H1 (cell line): Measurements from ENCODE around the gene ZFYVE27. TPM values are rescaled to one million over a fixed set of nuclear protein-coding genes. Genes with fewer than 3 reads are reported as not detected.

Experiments used
- CTCF ChIA-PET: fragments of 300-600 bp; sonication (Branson Sonifier 250); formaldehyde crosslinking; loops from one replicate; lab custom pipeline; 2021; ENCODE audit not compliant: partially characterized antibody; lab: Charles Lee
- POLR2A ChIA-PET: fragments of 300-600 bp; sonication (Branson Sonifier 250); formaldehyde crosslinking; loops from one replicate; lab custom pipeline; 2021; ENCODE audit warnings: inconsistent platforms; ENCODE audit not compliant: partially characterized antibody; lab: Charles Lee
- DNase-seq, 2 experiments: peaks; one replicate each; pipeline versions ENCODE4 v3.0.0 to v3.0.0-alpha.2; 2010 to 2022; ENCODE audit warnings: low spot score in 2 of 2, low read depth in 1 of 2, mixed read lengths in 1 of 2
- FAIRE-seq: peaks from 2 replicates; lab custom pipeline; 2011; peaks lifted over from hg19 to GRCh38; lab: Jason Lieb, UNC
- H2AFZ ChIP-seq: 2 replicates; pipeline ENCODE4 v1.8.1; 2012; ENCODE audit warnings: low read length, inconsistent platforms
- H2AK5ac ChIP-seq: 2 replicates; pipeline ENCODE4 v1.6.1; 2013; ENCODE audit warnings: low read depth, low read length
- H2BK120ac ChIP-seq: replicated peaks from 2 replicates; pipeline ENCODE3; 2013; ENCODE audit warnings: low read depth, low read length, inconsistent platforms
- H2BK12ac ChIP-seq: 2 replicates; pipeline ENCODE4 v1.6.1; 2013; ENCODE audit warnings: low read depth, low read length
- H2BK15ac ChIP-seq: 2 replicates; pipeline ENCODE4 v1.6.1; 2013; ENCODE audit warnings: low read length
- H2BK20ac ChIP-seq: 2 replicates; pipeline ENCODE4 v1.6.1; 2013; ENCODE audit warnings: low read length
- H2BK5ac ChIP-seq: 2 replicates; pipeline ENCODE4 v1.6.1; 2013; ENCODE audit warnings: low read depth, low read length
- H3K14ac ChIP-seq: 2 replicates; pipeline ENCODE4 v1.6.1; 2013; ENCODE audit warnings: inconsistent platforms; ENCODE audit not compliant: insufficient read length
- H3K18ac ChIP-seq: 2 replicates; pipeline ENCODE4 v1.6.1; 2013; ENCODE audit warnings: low read length; ENCODE audit errors: extremely low read depth
- H3K23ac ChIP-seq: 2 replicates; pipeline ENCODE4 v1.6.1; 2013; ENCODE audit warnings: inconsistent platforms; ENCODE audit not compliant: insufficient read length
- H3K23me2 ChIP-seq: 2 replicates; pipeline ENCODE4 v1.6.1; 2013; ENCODE audit warnings: low read depth, low read length
- H3K27ac ChIP-seq: 2 replicates; pipeline ENCODE4 v1.6.1; 2011; ENCODE audit warnings: low read depth, low read length, inconsistent platforms
- H3K27me3 ChIP-seq, 4 experiments: replicated peaks in 1 of 4; 1 replicate in 1 of 4; 2 replicates in 3 of 4; pipeline versions ENCODE4 v1.6.1 to v1.8.1; 2011 to 2013; ENCODE audit warnings: low read length in 3 of 4, mild to moderate bottlenecking in 3 of 4, inconsistent platforms in 2 of 4, mixed read lengths in 2 of 4, moderate library complexity in 1 of 4; ENCODE audit not compliant: control insufficient read depth in 3 of 4, insufficient read depth in 3 of 4; ENCODE audit errors: extremely low read depth in 1 of 4
- H3K36me3 ChIP-seq, 4 experiments: 2 replicates each; pipeline versions ENCODE4 v1.6.1 to v1.8.1; 2011 to 2013; ENCODE audit warnings: mild to moderate bottlenecking in 4 of 4, low read length in 3 of 4, moderate library complexity in 2 of 4, control low read depth in 1 of 4, inconsistent platforms in 1 of 4; ENCODE audit not compliant: insufficient read depth in 4 of 4, control insufficient read depth in 2 of 4
- H3K4ac ChIP-seq: replicated peaks from 2 replicates; pipeline ENCODE3; 2013; ENCODE audit warnings: low read length, low read depth, mixed read lengths, inconsistent platforms; ENCODE audit not compliant: insufficient read length
- H3K4me1 ChIP-seq, 4 experiments: replicated peaks in 1 of 4; 1 replicate in 1 of 4; 2 replicates in 3 of 4; pipeline versions ENCODE4 v1.6.1 to v1.8.1; 2011 to 2013; ENCODE audit warnings: low read length in 3 of 4, inconsistent platforms in 2 of 4, mixed read lengths in 1 of 4; ENCODE audit not compliant: insufficient read depth in 4 of 4, control insufficient read depth in 3 of 4
- H3K4me2 ChIP-seq, 2 experiments: 2 replicates each; pipeline versions ENCODE4 v1.6.1 to v1.8.1; 2011 to 2013; ENCODE audit warnings: low read depth in 2 of 2, low read length in 2 of 2, control low read depth in 1 of 2, inconsistent platforms in 1 of 2, mild to moderate bottlenecking in 1 of 2; ENCODE audit not compliant: insufficient read depth in 1 of 2
- H3K4me3 ChIP-seq, 4 experiments: fragments of 200-600, 300-600 bp in 1 of 4; sonication (generic), shearing (Covaris generic), sonication (Bioruptor Twin) in 1 of 4; 2 replicates each; pipeline versions ENCODE4 v1.5.1 to v1.8.1; 2011 to 2016; ENCODE audit warnings: low read length in 4 of 4, low read depth in 3 of 4, control low read depth in 2 of 4, inconsistent platforms in 2 of 4, mild to moderate bottlenecking in 2 of 4, mixed read lengths in 1 of 4, moderate library complexity in 1 of 4; ENCODE audit not compliant: insufficient read depth in 2 of 4; ENCODE audit errors: extremely low read depth in 1 of 4
- H3K56ac ChIP-seq: replicated peaks from 2 replicates; pipeline ENCODE3; 2013; ENCODE audit warnings: low read depth, mild to moderate bottlenecking, mixed read lengths, low read length, inconsistent platforms; ENCODE audit not compliant: insufficient read length
- H3K79me1 ChIP-seq: 2 replicates; pipeline ENCODE4 v1.6.1; 2013; ENCODE audit warnings: low read depth, low read length, control low read depth
- H3K79me2 ChIP-seq, 2 experiments: 2 replicates each; pipeline versions ENCODE4 v1.6.1 to v1.8.1; 2012 to 2013; ENCODE audit warnings: low read length in 2 of 2, mild to moderate bottlenecking in 2 of 2, inconsistent platforms in 1 of 2; ENCODE audit not compliant: insufficient read depth in 2 of 2, control insufficient read depth in 1 of 2
- H3K9ac ChIP-seq, 4 experiments: replicated peaks in 1 of 4; 1 replicate in 1 of 4; 2 replicates in 3 of 4; pipeline versions ENCODE4 v1.6.1 to v1.8.1; 2011 to 2013; ENCODE audit warnings: low read depth in 3 of 4, low read length in 3 of 4, control low read depth in 2 of 4, mild to moderate bottlenecking in 2 of 4, moderate library complexity in 2 of 4, inconsistent platforms in 1 of 4; ENCODE audit errors: extremely low read depth in 1 of 4
- H3K9me3 ChIP-seq, 2 experiments: 2 replicates each; pipeline versions ENCODE4 v1.6.1 to v1.8.1; 2012 to 2013; ENCODE audit warnings: mild to moderate bottlenecking in 2 of 2, moderate library complexity in 2 of 2, control low read depth in 1 of 2, inconsistent platforms in 1 of 2, low read depth in 1 of 2, low read length in 1 of 2, mixed read lengths in 1 of 2; ENCODE audit not compliant: insufficient read depth in 2 of 2
- H4K20me1 ChIP-seq, 2 experiments: replicated peaks in 1 of 2; 2 replicates each; pipeline versions ENCODE3 to v1.8.1; 2011 to 2013; ENCODE audit warnings: inconsistent platforms in 2 of 2, low read length in 2 of 2, mild to moderate bottlenecking in 1 of 2; ENCODE audit not compliant: insufficient read depth in 2 of 2, control insufficient read depth in 1 of 2
- H4K5ac ChIP-seq: 2 replicates; pipeline ENCODE4 v1.6.1; 2013; ENCODE audit warnings: low read length, low read depth, mixed read lengths, inconsistent platforms; ENCODE audit not compliant: insufficient read length
- H4K8ac ChIP-seq: 2 replicates; pipeline ENCODE4 v1.8.0; 2013; ENCODE audit warnings: mild to moderate bottlenecking, moderate library complexity, low read length, inconsistent platforms; ENCODE audit not compliant: insufficient read depth; ENCODE audit errors: extremely low read depth
- H4K91ac ChIP-seq: replicated peaks from 2 replicates; pipeline ENCODE3; 2013; ENCODE audit warnings: low read length, mixed read lengths, inconsistent platforms; ENCODE audit not compliant: insufficient read length
- ATF3 ChIP-seq: IDR thresholded peaks from 2 replicates; pipeline ENCODE4 v1.6.1; 2011; ENCODE audit warnings: low read depth, mild to moderate bottlenecking, low read length; ENCODE audit not compliant: insufficient read depth
- CBX5 ChIP-seq: fragments of 300-800, 300-1000 bp; sonication (generic); IDR thresholded peaks from 2 replicates; pipeline ENCODE4 v1.7.1; 2016; ENCODE audit warnings: antibody characterized with exemption, low read length, low read depth
- CEBPB ChIP-seq: IDR thresholded peaks from 2 replicates; pipeline ENCODE4 v1.6.1; 2012; ENCODE audit warnings: low read depth, low read length
- GABPA ChIP-seq: IDR thresholded peaks from 2 replicates; pipeline ENCODE4 v1.6.1; 2011; ENCODE audit warnings: mild to moderate bottlenecking, low read length, moderate library complexity, borderline replicate concordance; ENCODE audit not compliant: insufficient read depth
- SRF ChIP-seq: IDR thresholded peaks from 2 replicates; pipeline ENCODE4 v1.6.1; 2011; ENCODE audit warnings: mild to moderate bottlenecking, low read depth, low read length, moderate library complexity
- TAF7 ChIP-seq: optimal IDR thresholded peaks from 2 replicates; pipeline ENCODE3; 2011; ENCODE audit warnings: low read depth, mild to moderate bottlenecking, inconsistent platforms, low read length, moderate library complexity, borderline replicate concordance
- TEAD4 ChIP-seq: IDR thresholded peaks from 2 replicates; pipeline ENCODE4 v1.6.1; 2012; ENCODE audit warnings: low read depth, low read length, inconsistent platforms, mixed read lengths
- WGBS, 2 experiments: shearing (Covaris generic) in 1 of 2; methylation state at CpG; one replicate each; pipeline versions ENCODE4 v1.1.6 to v1.1.7; 2013 to 2015; ENCODE audit warnings: low lambda C conversion rate in 2 of 2, mixed read lengths in 2 of 2, inconsistent platforms in 1 of 2, low coverage in 1 of 2, missing lambda C conversion rate in 1 of 2; ENCODE audit not compliant: insufficient replicate concordance in 2 of 2, insufficient coverage in 1 of 2, insufficient read length in 1 of 2; ENCODE audit errors: extremely low coverage in 1 of 2, missing lambda C conversion rate in 1 of 2; 5-methylcytosine and 5-hydroxymethylcytosine counted together
- polyA plus RNA-seq, 7 experiments: library from polyadenylated mRNA; depleted of rRNA in 3 of 7; stranded (reverse) in 5 of 7; unstranded in 2 of 7; fragments of >200 nt in 5 of 7; fragments of 200-250 nt in 2 of 7; gene quantifications; 1 replicate in 5 of 7; 2 replicates in 1 of 7; 4 replicates in 1 of 7; pipeline versions ENCODE4 v1.2.1 to v1.2.3, GENCODE V29; 2011 to 2013; ENCODE audit warnings: missing spikeins in 2 of 7, mixed read lengths in 2 of 7
- total RNA-seq: library from RNA; stranded (reverse); fragmentation: NEBNext Ultra II Directional; extraction: Animal tissue kit (Norgen Biotek cat#: 25700); gene quantifications from 2 replicates; pipeline ENCODE4 v1.2.1, GENCODE V29; 2021

Gene ZFYVE27
- total and polyA plus RNA-seq, 2 of the 8 experiments (the other 6 are each of a cell fraction or from before 2014, with no cell fraction given): 16.6 to 19.8 TPM

- ChIA-PET POLR2A (no interaction called here), CTCF (interaction anchor here (0.8 to 1.5 kb wide), 5 partner anchors 16 to 235 kb away, joined by 3 to 6 read pairs (median 3); no protein-coding TSS in a partner anchor)
- Histone ChIP-seq H4K20me1 (no peaks in the 10 kb centered on the region), H3K9me3 (no peaks in the 10 kb centered on the region), H3K4ac (no peak overlapping the region), H2AK5ac (no peak overlapping the region), H3K27me3 (no peaks in the 10 kb centered on the region), H3K56ac (no peak overlapping the region), H3K23me2 (no peaks in the 10 kb centered on the region), H3K79me1 (no peaks in the 10 kb centered on the region), H3K18ac (no peak overlapping the region), H2BK120ac (no peak overlapping the region), H4K5ac (no peak overlapping the region), H3K4me2 (no peak overlapping the region), H2BK5ac (no peak overlapping the region), H3K4me1 (peaks cover 0 to 7% (median 3%) of the 10 kb centered on the region in 4 experiments; a peak in 2 of 7 replicates), H2BK12ac (no peak overlapping the region), H3K14ac (no peak overlapping the region), H4K8ac (no peak overlapping the region), H3K9ac (no peak overlapping the region), H3K36me3 (no peaks in the 10 kb centered on the region), H3K23ac (no peak overlapping the region), H2BK15ac (no peak overlapping the region), H3K4me3 (no peak overlapping the region), H2BK20ac (no peak overlapping the region), H2AFZ (no peak overlapping the region), H3K79me2 (no peaks in the 10 kb centered on the region), H3K27ac (no peak overlapping the region), H4K91ac (no peak overlapping the region)
- FAIRE-seq: no peak
- DNase-seq: no peak
- TF ChIP-seq ATF3: no peak
- no peak for TF ChIP-seq TEAD4
- TF ChIP-seq CBX5: no peak
- TF ChIP-seq TAF7: no peak
- no peak for TF ChIP-seq GABPA
- no peak for TF ChIP-seq CEBPB
- no peak for TF ChIP-seq SRF
- WGBS, 2 experiments: 86% methylated on average over 7 of the region's 7 CpGs; no CpG with 5 or more reads in 1 of the 2 experiments
Observed at GRCh38 chr10:97810446-97810845, 73.5 kb downstream of the ZFYVE27 start.
